Measurements from ENCODE around the gene DLL1. TPM values are rescaled to one million over a fixed set of nuclear protein-coding genes. Genes with fewer than 3 reads are reported as not detected.

Gene DLL1
- polyA plus RNA-seq, 1 experiment, result 0.06 TPM

DNA sequence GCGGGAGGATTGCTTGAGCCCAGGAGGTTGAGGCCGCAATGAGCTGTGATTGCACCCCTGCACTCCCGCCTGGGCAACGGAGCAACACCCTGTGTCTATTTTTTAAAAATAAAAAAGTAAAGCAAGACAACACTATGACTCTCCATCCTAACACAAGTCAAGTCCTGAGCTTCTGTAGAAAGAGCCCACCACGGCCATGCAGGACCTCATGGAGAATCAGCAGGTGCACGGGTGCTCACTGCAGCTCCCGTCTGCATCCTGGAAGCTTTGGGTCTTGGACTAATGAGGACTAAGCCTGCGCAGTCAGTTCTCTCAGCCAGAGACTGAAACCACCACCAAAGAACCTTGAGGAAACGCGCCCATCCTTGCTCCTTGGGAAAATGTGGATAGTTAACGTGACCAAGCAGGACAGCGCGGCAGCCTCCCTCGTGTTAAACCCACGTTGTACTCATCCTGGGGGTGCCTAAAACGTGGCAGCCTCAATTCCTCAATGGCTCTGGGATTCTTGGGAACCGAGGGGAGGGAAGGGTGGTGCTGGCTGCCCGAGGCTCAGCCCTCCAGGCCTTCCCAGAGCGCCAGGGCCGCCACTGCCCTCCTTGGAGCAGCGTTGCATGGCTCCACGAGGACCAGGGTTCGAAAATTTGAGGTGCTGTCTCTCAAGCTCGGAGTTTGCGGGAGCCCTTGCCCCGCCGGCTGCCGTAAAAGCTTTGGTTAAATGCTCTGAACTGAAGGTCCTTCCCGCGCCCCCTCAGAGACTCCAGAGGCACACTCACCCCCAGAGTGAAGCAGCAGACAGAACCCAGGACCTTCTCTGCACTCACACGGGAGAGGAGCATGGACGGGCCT, 29.0 kb downstream of the DLL1 start:
- H3K4me3 ChIP-seq (ENCODE audit: low read depth, low read length), result no peak overlapping the region
- no peak overlapping the region for H3K27ac ChIP-seq (ENCODE audit: low read depth, low read length)
- H3K27me3 ChIP-seq (ENCODE audit: control insufficient read depth, insufficient read depth, low read length), result peaks cover 9% of the 10 kb centered on the region
- CTCF ChIA-PET, result interaction anchor here (0.7 kb wide), 1 partner anchor 15 kb away, joined by 3 read pairs; no protein-coding TSS in a partner anchor
- no peak for DNase-seq (ENCODE audit: low read depth, low spot score)
- no peaks in the 10 kb centered on the region for H3K9me3 ChIP-seq (ENCODE audit: control insufficient read depth, insufficient read depth, low read length)
- POLR2A ChIA-PET, result no interaction called here
- TF ChIP-seq, protein P1, sequence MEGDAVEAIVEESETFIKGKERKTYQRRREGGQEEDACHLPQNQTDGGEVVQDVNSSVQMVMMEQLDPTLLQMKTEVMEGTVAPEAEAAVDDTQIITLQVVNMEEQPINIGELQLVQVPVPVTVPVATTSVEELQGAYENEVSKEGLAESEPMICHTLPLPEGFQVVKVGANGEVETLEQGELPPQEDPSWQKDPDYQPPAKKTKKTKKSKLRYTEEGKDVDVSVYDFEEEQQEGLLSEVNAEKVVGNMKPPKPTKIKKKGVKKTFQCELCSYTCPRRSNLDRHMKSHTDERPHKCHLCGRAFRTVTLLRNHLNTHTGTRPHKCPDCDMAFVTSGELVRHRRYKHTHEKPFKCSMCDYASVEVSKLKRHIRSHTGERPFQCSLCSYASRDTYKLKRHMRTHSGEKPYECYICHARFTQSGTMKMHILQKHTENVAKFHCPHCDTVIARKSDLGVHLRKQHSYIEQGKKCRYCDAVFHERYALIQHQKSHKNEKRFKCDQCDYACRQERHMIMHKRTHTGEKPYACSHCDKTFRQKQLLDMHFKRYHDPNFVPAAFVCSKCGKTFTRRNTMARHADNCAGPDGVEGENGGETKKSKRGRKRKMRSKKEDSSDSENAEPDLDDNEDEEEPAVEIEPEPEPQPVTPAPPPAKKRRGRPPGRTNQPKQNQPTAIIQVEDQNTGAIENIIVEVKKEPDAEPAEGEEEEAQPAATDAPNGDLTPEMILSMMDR (IDR thresholded peaks at IDR 0.05; ENCODE audit: low read depth, low read length), result no peak

DNA sequence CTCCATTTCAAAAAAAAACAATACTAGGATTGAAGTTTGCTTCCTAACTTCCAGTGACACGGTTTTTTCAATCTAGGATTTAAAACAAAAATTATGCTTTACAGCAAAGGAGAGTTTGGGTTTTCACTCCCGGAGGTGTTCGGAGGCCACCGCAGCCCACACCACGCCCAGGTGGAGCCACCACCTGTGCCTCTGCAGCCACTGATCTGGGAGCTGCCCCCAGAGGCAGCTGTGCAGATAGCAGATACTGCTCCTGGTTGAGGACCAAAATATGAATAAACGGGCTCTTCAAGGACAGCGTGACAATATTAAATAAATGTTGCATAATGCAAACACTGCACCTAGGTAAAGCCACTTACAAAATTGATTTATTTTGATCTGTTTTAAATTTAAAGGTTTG, 30.2 kb downstream of the DLL1 start:
- no peaks in the 10 kb centered on the region for H3K9me3 ChIP-seq (ENCODE audit: control insufficient read depth, insufficient read depth, low read length)
- peaks cover 9% of the 10 kb centered on the region for H3K27me3 ChIP-seq (ENCODE audit: control insufficient read depth, insufficient read depth, low read length)
- POLR2A ChIA-PET, result no interaction called here
- TF ChIP-seq, protein P1 (IDR thresholded peaks at IDR 0.05; ENCODE audit: low read depth, low read length), result no peak
- DNase-seq (ENCODE audit: low read depth, low spot score), result no peak
- no peak overlapping the region for H3K4me3 ChIP-seq (ENCODE audit: low read depth, low read length)
- no peak overlapping the region for H3K27ac ChIP-seq (ENCODE audit: low read depth, low read length)
- CTCF ChIA-PET, result no interaction called here

DNA sequence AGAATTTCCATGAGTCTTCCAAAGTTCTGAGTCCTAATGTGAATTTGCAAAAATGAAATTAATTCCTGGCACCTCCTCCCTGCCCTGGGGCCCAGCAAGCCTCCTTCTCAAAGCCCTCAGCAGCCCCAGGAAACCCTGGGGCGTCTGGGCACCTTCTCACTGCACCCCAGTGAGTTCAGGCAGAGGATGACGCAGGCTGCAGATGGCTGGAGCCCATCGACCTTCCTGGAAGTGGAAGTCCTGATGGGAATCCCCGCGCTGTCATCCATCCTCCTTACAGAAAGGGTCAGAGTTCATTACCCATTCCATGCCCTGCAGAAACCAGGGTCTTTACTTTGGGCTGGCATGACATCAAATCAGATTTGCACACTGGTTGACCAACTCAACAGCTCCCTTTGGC, 31.6 kb downstream of the DLL1 start:
- Histone ChIP-seq H3K27ac (ENCODE audit: low read depth, low read length) (no peak overlapping the region), H3K9me3 (ENCODE audit: control insufficient read depth, insufficient read depth, low read length) (no peaks in the 10 kb centered on the region), H3K27me3 (ENCODE audit: control insufficient read depth, insufficient read depth, low read length) (peaks cover 6% of the 10 kb centered on the region), H3K4me3 (ENCODE audit: low read depth, low read length) (no peak overlapping the region)
- CTCF ChIA-PET, result no interaction called here
- TF ChIP-seq, protein P1 (IDR thresholded peaks at IDR 0.05; ENCODE audit: low read depth, low read length), result no peak
- no peak for DNase-seq (ENCODE audit: low read depth, low spot score)
- POLR2A ChIA-PET, result no interaction called here

DNA sequence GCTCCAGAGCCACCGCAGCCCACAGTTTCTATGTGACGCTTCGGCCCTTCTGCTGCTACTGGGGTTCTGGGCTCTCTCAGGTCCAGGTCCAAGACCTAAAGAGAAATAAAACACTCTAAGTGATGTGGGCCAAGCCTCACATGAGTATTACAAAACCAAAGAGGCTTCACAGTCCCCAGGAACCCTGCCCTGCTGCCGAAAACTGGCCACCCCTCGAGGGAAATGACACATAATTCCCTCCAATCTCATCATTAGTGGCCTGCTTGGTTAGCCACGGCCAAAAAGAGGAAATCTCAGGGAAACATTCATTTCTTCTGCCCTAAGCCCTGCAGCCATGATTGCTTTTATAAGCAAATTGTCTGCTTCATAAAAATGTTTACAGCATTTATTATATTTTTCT, 32.5 kb downstream of the DLL1 start:
- Histone ChIP-seq H3K27ac (ENCODE audit: low read depth, low read length) (no peak overlapping the region), H3K9me3 (ENCODE audit: control insufficient read depth, insufficient read depth, low read length) (no peaks in the 10 kb centered on the region; the same call in 1 of the 2 replicates), H3K4me3 (ENCODE audit: low read depth, low read length) (no peak overlapping the region), H3K27me3 (ENCODE audit: control insufficient read depth, insufficient read depth, low read length) (peaks cover 2% of the 10 kb centered on the region)
- TF ChIP-seq, protein P1 (IDR thresholded peaks at IDR 0.05; ENCODE audit: low read depth, low read length), result no peak
- POLR2A ChIA-PET, result no interaction called here
- CTCF ChIA-PET, result no interaction called here
- no peak for DNase-seq (ENCODE audit: low read depth, low spot score)

DNA sequence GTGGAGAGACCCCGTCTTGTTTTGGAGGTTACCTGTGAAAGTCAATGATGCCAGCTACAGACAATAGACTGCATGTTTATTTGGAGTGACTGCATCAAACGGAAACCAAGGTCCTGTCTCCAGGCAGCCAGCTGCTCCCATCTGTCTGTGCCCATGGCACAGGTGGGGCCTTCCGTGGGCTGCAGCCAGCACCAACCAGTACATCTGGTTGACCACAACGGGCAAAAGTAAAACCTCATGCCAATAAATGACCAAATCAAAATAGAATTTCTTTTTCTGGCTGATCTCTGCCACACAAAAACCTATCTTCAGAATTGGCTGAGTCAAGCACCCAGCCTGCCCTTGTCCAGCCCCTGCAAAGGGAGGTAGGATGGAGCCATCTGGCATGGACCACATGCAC, 33.5 kb downstream of the DLL1 start:
- TF ChIP-seq, protein P1 (IDR thresholded peaks at IDR 0.05; ENCODE audit: low read depth, low read length), result no peak
- DNase-seq (ENCODE audit: low read depth, low spot score), result no peak
- H3K9me3 ChIP-seq (ENCODE audit: control insufficient read depth, insufficient read depth, low read length), result no peaks in the 10 kb centered on the region; the same call in 1 of the 2 replicates
- H3K27ac ChIP-seq (ENCODE audit: low read depth, low read length), result no peak overlapping the region
- H3K4me3 ChIP-seq (ENCODE audit: low read depth, low read length), result no peak overlapping the region
- ChIA-PET POLR2A (no interaction called here), CTCF (no interaction called here)
- H3K27me3 ChIP-seq (ENCODE audit: control insufficient read depth, insufficient read depth, low read length), result peaks cover 2% of the 10 kb centered on the region
